HepG2 (cell line): ENCODE measurements around the gene JADE2. TPM values are rescaled to one million over a fixed set of nuclear protein-coding genes. Genes with fewer than 3 reads are reported as not detected.

Experiments
- ARNTL ChIP-seq: sonication (generic); formaldehyde crosslinking; IDR thresholded peaks from 2 replicates; pipeline ENCODE4 v1.4.0; 2020; ENCODE audit warnings: mild to moderate bottlenecking, missing genetic modification reagents
- ATAD3A ChIP-seq: sonication (generic); formaldehyde crosslinking; IDR thresholded peaks from 2 replicates; pipeline ENCODE4 v1.4.0; 2020; ENCODE audit warnings: missing genetic modification reagents
- EZH2 ChIP-seq: conservative IDR thresholded peaks from 2 replicates; pipeline ENCODE4 v1.6.1; 2012; ENCODE audit warnings: mild to moderate bottlenecking, low read depth, low read length, moderate library complexity
- FOSL2 ChIP-seq: sonication (generic); formaldehyde crosslinking; IDR thresholded peaks from 2 replicates; pipeline ENCODE4 v1.4.0; 2020; ENCODE audit warnings: missing genetic modification reagents
- HNRNPL ChIP-seq: fragments of 200-400 bp; formaldehyde crosslinking; IDR thresholded peaks from 2 replicates; pipeline ENCODE4 v1.6.1; 2017; ENCODE audit warnings: mild to moderate bottlenecking, low read depth, low read length
- NFATC3 ChIP-seq: sonication (generic); formaldehyde crosslinking; IDR thresholded peaks from 2 replicates; pipeline ENCODE4 v1.5.1; 2020; ENCODE audit warnings: mild to moderate bottlenecking, missing genetic modification reagents
- SMARCC2 ChIP-seq: fragments of 450-650 bp; IDR thresholded peaks from 2 replicates; pipeline ENCODE4 v1.6.1; 2017; ENCODE audit warnings: antibody characterized with exemption, mild to moderate bottlenecking
- SP2 ChIP-seq: sonication (generic); formaldehyde crosslinking; IDR thresholded peaks from 2 replicates; pipeline ENCODE4 v1.5.1; 2020; ENCODE audit warnings: mild to moderate bottlenecking, missing genetic modification reagents
- ZFX ChIP-seq: sonication (generic); formaldehyde crosslinking; IDR thresholded peaks from 2 replicates; pipeline ENCODE4 v1.4.0; 2020; ENCODE audit warnings: mild to moderate bottlenecking, low read depth, missing genetic modification reagents, moderate library complexity
- ZNF816 ChIP-seq: sonication (generic); formaldehyde crosslinking; IDR thresholded peaks from 2 replicates; pipeline ENCODE4 v1.8.0; 2022; ENCODE audit warnings: missing genetic modification reagents, mild to moderate bottlenecking, borderline replicate concordance
- ZNF83 ChIP-seq: sonication (generic); formaldehyde crosslinking; IDR thresholded peaks from 2 replicates; pipeline ENCODE4 v1.4.0; 2020; ENCODE audit warnings: missing genetic modification reagents, mild to moderate bottlenecking, borderline replicate concordance
- ZNF891 ChIP-seq: sonication (generic); formaldehyde crosslinking; IDR thresholded peaks from 2 replicates; pipeline ENCODE4 v1.5.0; 2020; ENCODE audit warnings: mild to moderate bottlenecking, missing genetic modification reagents
- polyA plus RNA-seq, 8 experiments: library from polyadenylated mRNA; depleted of rRNA in 3 of 8; stranded (reverse) in 7 of 8; unstranded in 1 of 8; fragments of >200 nt; fragmentation: Illumina TruSeq in 4 of 8; extraction: Trizol in 4 of 8; gene quantifications; 2 replicates each; pipeline versions ENCODE4 v1.2.1 to v1.2.3, GENCODE V29; 2011 to 2016; ENCODE audit warnings: low read depth in 4 of 8, missing spikeins in 1 of 8, mixed read lengths in 1 of 8; ENCODE audit not compliant: insufficient read depth in 1 of 8
- total RNA-seq, 5 experiments: library from RNA; depleted of rRNA; stranded (reverse); fragments of >200 nt; fragmentation: Illumina TruSeq; extraction: Trizol; gene quantifications; 2 replicates each; pipeline ENCODE4 v1.2.3, GENCODE V29; 2016; ENCODE audit warnings: low read depth in 1 of 5
- TF ChIP-seq, protein P1 (sequence below): sonication (generic); formaldehyde crosslinking; conservative IDR thresholded peaks from 2 replicates; pipeline ENCODE4 v1.8.0; 2022; ENCODE audit warnings: mild to moderate bottlenecking, moderate library complexity, missing genetic modification reagents
- TF ChIP-seq, protein P2 (sequence below): sonication (generic); formaldehyde crosslinking; IDR thresholded peaks from 2 replicates; pipeline ENCODE4 v1.4.0; 2020; ENCODE audit warnings: missing genetic modification reagents
- TF ChIP-seq, protein P3 (sequence below): sonication (generic); formaldehyde crosslinking; IDR thresholded peaks from 2 replicates; pipeline ENCODE4 v1.4.0; 2020; ENCODE audit warnings: missing genetic modification reagents
- TF ChIP-seq, protein P4 (sequence below): sonication (generic); formaldehyde crosslinking; IDR thresholded peaks from 2 replicates; pipeline ENCODE4 v1.5.0; 2020; ENCODE audit warnings: mild to moderate bottlenecking, missing genetic modification reagents, moderate library complexity

The JADE2 gene
- total and polyA plus RNA-seq, 2 of the 13 experiments (the other 11 are each of a cell fraction or from before 2014, with no cell fraction given) = 7.5 to 15.1 TPM

DNA sequence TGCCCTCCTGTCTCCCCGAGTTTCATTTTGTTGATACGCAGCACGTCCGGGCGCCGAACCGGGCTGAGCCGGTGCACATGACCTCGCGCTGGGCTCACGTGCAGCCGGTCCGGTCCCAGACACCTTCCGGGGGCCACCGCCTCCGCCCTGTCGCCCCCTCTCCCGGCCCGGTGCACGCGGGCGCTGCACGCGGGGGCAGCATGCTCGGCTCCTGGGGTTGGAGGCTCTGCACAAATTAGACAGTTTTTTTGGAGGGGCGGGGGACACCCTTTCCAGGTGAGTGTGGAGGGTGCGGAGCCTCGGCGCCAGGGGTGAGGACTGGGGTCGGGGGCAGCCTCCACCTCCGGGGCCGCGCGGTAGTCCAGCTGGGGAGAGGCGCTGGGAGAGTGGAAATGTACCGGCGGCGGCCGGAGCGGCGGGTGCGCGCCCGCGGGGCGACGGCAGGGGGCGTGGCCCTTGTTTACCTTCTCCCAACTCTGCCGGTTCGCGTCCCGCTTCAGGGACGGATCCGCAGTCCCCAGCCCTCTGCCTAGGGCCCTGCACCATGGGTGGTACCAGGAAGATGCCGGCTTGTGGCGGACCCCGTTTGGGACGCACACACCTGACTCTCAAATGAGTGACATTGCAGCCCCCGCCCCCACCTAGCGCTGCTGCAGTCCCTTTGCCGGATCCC is 1.1 kb downstream of the JADE2 start (continued):
- TF ChIP-seq ARNTL (CRISPR knock-in tag) (0 out of 2 replicates have a peak, but pooled peaks have one; percentile 57), HNRNPL (0 out of 2 replicates have a peak, but pooled peaks have one; percentile 38), NFATC3 (peak; percentile 62; the same call in 1 of the 2 replicates), SMARCC2 (no peak), ATAD3A (CRISPR knock-in tag) (0 out of 2 replicates have a peak, but pooled peaks have one; percentile 36), ZNF83 (CRISPR knock-in tag) (0 out of 2 replicates have a peak, but pooled peaks have one; percentile 38), ZNF816 (CRISPR knock-in tag) (peak; percentile 74; the same call in 1 of the 2 replicates), SP2 (peak; percentile 51; the same call in 1 of the 2 replicates), EZH2 (no peak), ZFX (CRISPR knock-in tag) (no peak; the same call in 1 of the 2 replicates), FOSL2 (CRISPR knock-in tag) (peak; percentile 11), ZNF891 (CRISPR knock-in tag) (peak; percentile 70; the same call in 1 of the 2 replicates)
- TF ChIP-seq, protein P1, sequence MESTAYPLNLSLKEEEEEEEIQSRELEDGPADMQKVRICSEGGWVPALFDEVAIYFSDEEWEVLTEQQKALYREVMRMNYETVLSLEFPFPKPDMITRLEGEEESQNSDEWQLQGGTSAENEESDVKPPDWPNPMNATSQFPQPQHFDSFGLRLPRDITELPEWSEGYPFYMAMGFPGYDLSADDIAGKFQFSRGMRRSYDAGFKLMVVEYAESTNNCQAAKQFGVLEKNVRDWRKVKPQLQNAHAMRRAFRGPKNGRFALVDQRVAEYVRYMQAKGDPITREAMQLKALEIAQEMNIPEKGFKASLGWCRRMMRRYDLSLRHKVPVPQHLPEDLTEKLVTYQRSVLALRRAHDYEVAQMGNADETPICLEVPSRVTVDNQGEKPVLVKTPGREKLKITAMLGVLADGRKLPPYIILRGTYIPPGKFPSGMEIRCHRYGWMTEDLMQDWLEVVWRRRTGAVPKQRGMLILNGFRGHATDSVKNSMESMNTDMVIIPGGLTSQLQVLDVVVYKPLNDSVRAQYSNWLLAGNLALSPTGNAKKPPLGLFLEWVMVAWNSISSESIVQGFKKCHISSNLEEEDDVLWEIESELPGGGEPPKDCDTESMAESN (CRISPR knock-in tag) = peak; percentile 81
- TF ChIP-seq, protein P2, sequence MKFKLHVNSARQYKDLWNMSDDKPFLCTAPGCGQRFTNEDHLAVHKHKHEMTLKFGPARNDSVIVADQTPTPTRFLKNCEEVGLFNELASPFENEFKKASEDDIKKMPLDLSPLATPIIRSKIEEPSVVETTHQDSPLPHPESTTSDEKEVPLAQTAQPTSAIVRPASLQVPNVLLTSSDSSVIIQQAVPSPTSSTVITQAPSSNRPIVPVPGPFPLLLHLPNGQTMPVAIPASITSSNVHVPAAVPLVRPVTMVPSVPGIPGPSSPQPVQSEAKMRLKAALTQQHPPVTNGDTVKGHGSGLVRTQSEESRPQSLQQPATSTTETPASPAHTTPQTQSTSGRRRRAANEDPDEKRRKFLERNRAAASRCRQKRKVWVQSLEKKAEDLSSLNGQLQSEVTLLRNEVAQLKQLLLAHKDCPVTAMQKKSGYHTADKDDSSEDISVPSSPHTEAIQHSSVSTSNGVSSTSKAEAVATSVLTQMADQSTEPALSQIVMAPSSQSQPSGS (CRISPR knock-in tag) = peak; percentile 42; the same call in 1 of the 2 replicates
- TF ChIP-seq, protein P3, sequence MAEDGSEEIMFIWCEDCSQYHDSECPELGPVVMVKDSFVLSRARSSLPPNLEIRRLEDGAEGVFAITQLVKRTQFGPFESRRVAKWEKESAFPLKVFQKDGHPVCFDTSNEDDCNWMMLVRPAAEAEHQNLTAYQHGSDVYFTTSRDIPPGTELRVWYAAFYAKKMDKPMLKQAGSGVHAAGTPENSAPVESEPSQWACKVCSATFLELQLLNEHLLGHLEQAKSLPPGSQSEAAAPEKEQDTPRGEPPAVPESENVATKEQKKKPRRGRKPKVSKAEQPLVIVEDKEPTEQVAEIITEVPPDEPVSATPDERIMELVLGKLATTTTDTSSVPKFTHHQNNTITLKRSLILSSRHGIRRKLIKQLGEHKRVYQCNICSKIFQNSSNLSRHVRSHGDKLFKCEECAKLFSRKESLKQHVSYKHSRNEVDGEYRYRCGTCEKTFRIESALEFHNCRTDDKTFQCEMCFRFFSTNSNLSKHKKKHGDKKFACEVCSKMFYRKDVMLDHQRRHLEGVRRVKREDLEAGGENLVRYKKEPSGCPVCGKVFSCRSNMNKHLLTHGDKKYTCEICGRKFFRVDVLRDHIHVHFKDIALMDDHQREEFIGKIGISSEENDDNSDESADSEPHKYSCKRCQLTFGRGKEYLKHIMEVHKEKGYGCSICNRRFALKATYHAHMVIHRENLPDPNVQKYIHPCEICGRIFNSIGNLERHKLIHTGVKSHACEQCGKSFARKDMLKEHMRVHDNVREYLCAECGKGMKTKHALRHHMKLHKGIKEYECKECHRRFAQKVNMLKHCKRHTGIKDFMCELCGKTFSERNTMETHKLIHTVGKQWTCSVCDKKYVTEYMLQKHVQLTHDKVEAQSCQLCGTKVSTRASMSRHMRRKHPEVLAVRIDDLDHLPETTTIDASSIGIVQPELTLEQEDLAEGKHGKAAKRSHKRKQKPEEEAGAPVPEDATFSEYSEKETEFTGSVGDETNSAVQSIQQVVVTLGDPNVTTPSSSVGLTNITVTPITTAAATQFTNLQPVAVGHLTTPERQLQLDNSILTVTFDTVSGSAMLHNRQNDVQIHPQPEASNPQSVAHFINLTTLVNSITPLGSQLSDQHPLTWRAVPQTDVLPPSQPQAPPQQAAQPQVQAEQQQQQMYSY (CRISPR knock-in tag) = 0 out of 2 replicates have a peak, but pooled peaks have one; percentile 26
- TF ChIP-seq, protein P4, sequence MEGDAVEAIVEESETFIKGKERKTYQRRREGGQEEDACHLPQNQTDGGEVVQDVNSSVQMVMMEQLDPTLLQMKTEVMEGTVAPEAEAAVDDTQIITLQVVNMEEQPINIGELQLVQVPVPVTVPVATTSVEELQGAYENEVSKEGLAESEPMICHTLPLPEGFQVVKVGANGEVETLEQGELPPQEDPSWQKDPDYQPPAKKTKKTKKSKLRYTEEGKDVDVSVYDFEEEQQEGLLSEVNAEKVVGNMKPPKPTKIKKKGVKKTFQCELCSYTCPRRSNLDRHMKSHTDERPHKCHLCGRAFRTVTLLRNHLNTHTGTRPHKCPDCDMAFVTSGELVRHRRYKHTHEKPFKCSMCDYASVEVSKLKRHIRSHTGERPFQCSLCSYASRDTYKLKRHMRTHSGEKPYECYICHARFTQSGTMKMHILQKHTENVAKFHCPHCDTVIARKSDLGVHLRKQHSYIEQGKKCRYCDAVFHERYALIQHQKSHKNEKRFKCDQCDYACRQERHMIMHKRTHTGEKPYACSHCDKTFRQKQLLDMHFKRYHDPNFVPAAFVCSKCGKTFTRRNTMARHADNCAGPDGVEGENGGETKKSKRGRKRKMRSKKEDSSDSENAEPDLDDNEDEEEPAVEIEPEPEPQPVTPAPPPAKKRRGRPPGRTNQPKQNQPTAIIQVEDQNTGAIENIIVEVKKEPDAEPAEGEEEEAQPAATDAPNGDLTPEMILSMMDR (CRISPR knock-in tag) = peak; percentile 56
